Skin of body (tissue), 2 donors: ENCODE results near the gene GCN1. TPM values are rescaled to one million over a fixed set of nuclear protein-coding genes. Genes with fewer than 3 reads are reported as not detected.
"Not testable (repeated sequence)": the region's sequence is repeated elsewhere in the genome, so short reads cannot be mapped to it uniquely, and the experiment has no call there.

Experiments
- DNase-seq: peaks from one replicate; lab custom pipeline; 2025; lab: John Stamatoyannopoulos, UW
- total RNA-seq: library from RNA; depleted of rRNA; stranded (reverse); fragments of >200 nt; gene quantifications from one replicate; pipeline ENCODE4 v1.2.3, GENCODE V29; 2014

Gene GCN1
- total RNA-seq, 1 donor from 2014 or later: 113 TPM

- DNase-seq: no peak
These were observed 21.5 kb upstream of the GCN1 start for GRCh38 chr12:120215766-120216735.

- DNase-seq: no peak
These were observed 20.8 kb upstream of the GCN1 start for GRCh38 chr12:120215357-120215735.

- DNase-seq: no peak
These were observed 20.3 kb upstream of the GCN1 start for GRCh38 chr12:120214626-120215356.

- no peak for DNase-seq
These were observed 19.2 kb upstream of the GCN1 start for GRCh38 chr12:120213758-120214157.

- not testable (repeated sequence) for DNase-seq
These were observed 18.7 kb upstream of the GCN1 start for GRCh38 chr12:120213182-120213581.

GRCh38 chr12:120212301-120212700 is 17.8 kb upstream of the GCN1 start:
- DNase-seq: no peak

- no peak for DNase-seq
These were observed 17.4 kb upstream of the GCN1 start for GRCh38 chr12:120211904-120212283.

- DNase-seq: no peak
These were observed 16.9 kb upstream of the GCN1 start for GRCh38 chr12:120211243-120211903.

- no peak for DNase-seq
These were observed 15.3 kb upstream of the GCN1 start for GRCh38 chr12:120209851-120210250.

GRCh38 chr12:120207227-120207626 is 12.7 kb upstream of the GCN1 start:
- no peak for DNase-seq

GRCh38 chr12:120206781-120207180 is 12.3 kb upstream of the GCN1 start:
- DNase-seq: not testable (repeated sequence)

GRCh38 chr12:120206228-120206627 is 11.7 kb upstream of the GCN1 start:
- no peak for DNase-seq

- no peak for DNase-seq
These were observed 9.7 kb upstream of the GCN1 start for GRCh38 chr12:120204171-120204570.

- no peak for DNase-seq
These were observed 5.9 kb upstream of the GCN1 start for GRCh38 chr12:120200364-120200800.

- no peak for DNase-seq
These were observed 5.2 kb upstream of the GCN1 start for GRCh38 chr12:120199595-120200306.

GRCh38 chr12:120199025-120199424 is 4.5 kb upstream of the GCN1 start:
- no peak for DNase-seq

GRCh38 chr12:120197542-120197887 is 3.0 kb upstream of the GCN1 start:
- no peak for DNase-seq

GRCh38 chr12:120196817-120197541 is 2.5 kb upstream of the GCN1 start:
- DNase-seq: not testable (repeated sequence)

GRCh38 chr12:120196363-120196762 is 1.8 kb upstream of the GCN1 start:
- no peak for DNase-seq

- no peak for DNase-seq
These were observed 335 bp downstream of the GCN1 start for GRCh38 chr12:120194226-120194533.

GRCh38 chr12:120193286-120193685 is 1.2 kb downstream of the GCN1 start:
- not testable (repeated sequence) for DNase-seq
